ENCODE measurements around the gene GPR42. TPM values are rescaled to one million over a fixed set of nuclear protein-coding genes. Genes with fewer than 3 reads are reported as not detected.
A peak's percentile ranks its signal among the peaks of the same experiment; 100 is the strongest.

Gene GPR42
- total RNA-seq, 1 donor from 2014 or later = not detected

DNA sequence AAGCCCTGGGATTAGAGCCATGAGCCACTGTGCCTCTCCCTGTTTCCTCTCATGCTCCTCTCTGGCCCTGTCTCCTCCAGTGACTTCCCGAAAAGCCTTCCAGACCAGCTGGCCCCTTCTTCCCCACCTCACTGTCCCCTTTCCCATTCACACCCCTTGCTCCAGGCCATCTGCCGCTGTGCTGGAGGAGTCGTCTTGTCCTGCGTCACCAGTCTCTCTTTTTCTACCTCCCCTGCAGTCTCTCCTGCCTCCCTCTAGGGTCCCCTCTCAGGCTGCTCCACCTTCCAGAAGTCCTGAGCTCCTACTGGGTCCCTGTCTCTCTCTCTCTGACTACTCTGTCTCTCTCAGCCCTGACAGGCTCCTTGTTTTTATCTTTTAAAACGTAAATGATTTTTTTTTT lies 28.4 kb upstream of the GPR42 start:
- Histone ChIP-seq H3K4me1 (no peaks in the 10 kb centered on the region), H3K27ac (no peak overlapping the region), H3K4me3 (no peak overlapping the region), H3K9me3 (no peaks in the 10 kb centered on the region), H3K36me3 (no peaks in the 10 kb centered on the region), H3K27me3 (no peaks in the 10 kb centered on the region)
- DNase-seq (no peak), ATAC-seq (no peak)
- intact Hi-C loops (cut with DNase I) = no loop called here
- no peak for TF ChIP-seq CTCF (IDR thresholded peaks at IDR 0.05)

- DNase-seq = peak; percentile 46
- Histone ChIP-seq H3K4me3 (no peak overlapping the region), H3K9me3 (no peaks in the 10 kb centered on the region), H3K4me1 (no peaks in the 10 kb centered on the region), H3K27me3 (no peaks in the 10 kb centered on the region), H3K27ac (no peak overlapping the region), H3K36me3 (no peaks in the 10 kb centered on the region)
- no peak for TF ChIP-seq CTCF (IDR thresholded peaks at IDR 0.05)
- intact Hi-C loops (cut with DNase I) = no loop called here
- no peak for ATAC-seq
Measured at GRCh38 chr19:35344511-35345031, 26.3 kb upstream of the GPR42 start.

- intact Hi-C loops (cut with DNase I) = no loop called here
- DNase-seq (peak; percentile 35), ATAC-seq (no peak)
- no peaks in the 10 kb centered on the region for H3K4me1 ChIP-seq
- no peak for TF ChIP-seq CTCF (IDR thresholded peaks at IDR 0.05)
- H3K4me3 ChIP-seq = no peak overlapping the region
- no peaks in the 10 kb centered on the region for H3K27me3 ChIP-seq
- H3K9me3 ChIP-seq = no peaks in the 10 kb centered on the region
- no peak overlapping the region for H3K27ac ChIP-seq
- no peaks in the 10 kb centered on the region for H3K36me3 ChIP-seq
Measured at GRCh38 chr19:35345671-35346111, 25.2 kb upstream of the GPR42 start.

DNA sequence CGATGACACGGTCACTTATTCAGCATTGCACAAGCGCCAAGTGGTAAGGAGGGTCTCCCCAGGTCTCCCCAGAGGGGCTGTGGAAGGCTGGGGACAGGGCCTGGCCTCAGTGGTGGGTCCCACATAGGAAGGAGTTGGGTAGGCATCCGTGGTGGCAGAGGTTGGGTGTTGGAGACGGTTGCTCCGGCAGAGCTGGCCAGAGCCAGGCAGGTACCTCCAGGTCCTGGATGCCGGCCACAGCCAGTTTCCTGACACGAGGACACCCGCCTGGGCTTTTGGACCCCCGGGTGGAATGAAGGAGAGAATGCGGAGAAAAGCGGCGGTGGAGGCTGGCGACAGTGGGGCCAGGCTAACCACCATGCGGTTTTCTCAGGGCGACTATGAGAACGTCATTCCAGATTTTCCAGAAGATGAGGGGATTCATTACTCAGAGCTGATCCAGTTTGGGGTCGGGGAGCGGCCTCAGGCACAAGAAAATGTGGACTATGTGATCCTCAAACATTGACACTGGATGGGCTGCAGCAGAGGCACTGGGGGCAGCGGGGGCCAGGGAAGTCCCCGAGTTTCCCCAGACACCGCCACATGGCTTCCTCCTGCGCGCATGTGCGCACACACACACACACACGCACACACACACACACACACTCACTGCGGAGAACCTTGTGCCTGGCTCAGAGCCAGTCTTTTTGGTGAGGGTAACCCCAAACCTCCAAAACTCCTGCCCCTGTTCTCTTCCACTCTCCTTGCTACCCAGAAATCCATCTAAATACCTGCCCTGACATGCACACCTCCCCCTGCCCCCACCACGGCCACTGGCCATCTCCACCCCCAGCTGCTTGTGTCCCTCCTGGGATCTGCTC lies 24.4 kb upstream of the GPR42 start:
- peak; percentile 61 for DNase-seq

GRCh38 chr19:35347171-35347929 lies 23.5 kb upstream of the GPR42 start, which contains the start of gene FFAR1:
TSS of gene FFAR1 (plus strand) at chr19:35347902. CDS start at chr19:35351552, 3,650 bp downstream.
- DNase-seq (peak; percentile 28), ATAC-seq (peak; percentile 13)
- H3K27ac ChIP-seq = no peak within 1 kb of the TSS
- H3K36me3 ChIP-seq = no peaks in the 10 kb centered on the region
- intact Hi-C loops (cut with DNase I) = no loop called here
- no peak within 1 kb of the TSS for H3K4me3 ChIP-seq
- H3K27me3 ChIP-seq = no peaks in the 10 kb centered on the region
- no peaks in the 10 kb centered on the region for H3K4me1 ChIP-seq
- no peaks in the 10 kb centered on the region for H3K9me3 ChIP-seq
- TF ChIP-seq CTCF (IDR thresholded peaks at IDR 0.05) = no peak

More for the DNA sequence above, 24.4 kb upstream of the GPR42 start:
- Histone ChIP-seq H3K27ac (no peak overlapping the region), H3K4me3 (no peak overlapping the region), H3K4me1 (no peaks in the 10 kb centered on the region), H3K36me3 (no peaks in the 10 kb centered on the region), H3K9me3 (no peaks in the 10 kb centered on the region), H3K27me3 (no peaks in the 10 kb centered on the region)
- peak; percentile 35 for ATAC-seq
- intact Hi-C loops (cut with DNase I) = no loop called here
- TF ChIP-seq CTCF (IDR thresholded peaks at IDR 0.05) = no peak
